NCI-H774 (cell line): ENCODE results near the gene PIM2.

Experiments
- DNase-seq: peaks from one replicate; lab custom pipeline; 2025; lab: John Stamatoyannopoulos, UW

The PIM2 gene

GRCh38 chrX:48918643-48919340 lies at the start of gene PIM2:
Gene PIM2 (minus strand): TSS chrX:48919024. CDS start chrX:48918834, 190 bp downstream.
- peak; percentile 91 for DNase-seq

- no peak for DNase-seq
Measured at GRCh38 chrX:48968377-48968776, 49.6 kb upstream of the PIM2 start.

GRCh38 chrX:48966796-48967579 lies 48.2 kb upstream of the PIM2 start:
- DNase-seq: no peak

GRCh38 chrX:48965959-48966358 lies 47.1 kb upstream of the PIM2 start:
- DNase-seq: no peak

- no peak for DNase-seq
Measured at GRCh38 chrX:48961585-48962091, 42.8 kb upstream of the PIM2 start.

GRCh38 chrX:48960291-48960690 lies 41.5 kb upstream of the PIM2 start:
- DNase-seq: no peak

- DNase-seq: no peak
Measured at GRCh38 chrX:48958635-48959094, 39.8 kb upstream of the PIM2 start.

GRCh38 chrX:48957827-48958634 lies 39.2 kb upstream of the PIM2 start:
- peak; percentile 88 for DNase-seq

- peak; percentile 35 for DNase-seq
Measured at GRCh38 chrX:48957477-48957826, 38.6 kb upstream of the PIM2 start, which contains the start of gene OTUD5. Gene OTUD5 (minus strand): TSS chrX:48957607. CDS start chrX:48957570, 37 bp downstream.

- no peak for DNase-seq
Measured at GRCh38 chrX:48956728-48957414, 38.0 kb upstream of the PIM2 start.

- DNase-seq: no peak
Measured at GRCh38 chrX:48948589-48948988, 29.8 kb upstream of the PIM2 start.

GRCh38 chrX:48945517-48946348 lies 26.9 kb upstream of the PIM2 start:
- DNase-seq: no peak

- DNase-seq: no peak
Measured at GRCh38 chrX:48942895-48943294, 24.1 kb upstream of the PIM2 start.

GRCh38 chrX:48940404-48940955 lies 21.7 kb upstream of the PIM2 start:
- DNase-seq: no peak

- no peak for DNase-seq
Measured at GRCh38 chrX:48939524-48940228, 20.9 kb upstream of the PIM2 start.

GRCh38 chrX:48938721-48939425 lies 20.0 kb upstream of the PIM2 start:
- DNase-seq: no peak

GRCh38 chrX:48937054-48937907 lies 18.5 kb upstream of the PIM2 start:
- no peak for DNase-seq

GRCh38 chrX:48936429-48937053 lies 17.7 kb upstream of the PIM2 start:
- DNase-seq: no peak
